ENCODE results near the gene SEMG1.

GRCh38 chr20:45253261-45253660, 46.4 kb downstream of the SEMG1 start:
- TF ChIP-seq CTCF (IDR thresholded peaks at IDR 0.05; ENCODE audit: low read depth, low read length), result no peak
- no peak for TF ChIP-seq MAX (IDR thresholded peaks at IDR 0.05; ENCODE audit: low read depth, low read length)
- no peak for TF ChIP-seq POLR2A (IDR thresholded peaks at IDR 0.05; ENCODE audit: extremely low read depth, insufficient read length)

Measured in NB4 (cell line).